ENCODE measurements around the gene TAF1C. TPM values are rescaled to one million over a fixed set of nuclear protein-coding genes. Genes with fewer than 3 reads are reported as not detected.

Gene TAF1C
- total and polyA plus RNA-seq, 10 donors: 31.4 to 133 (median 73.6) TPM

GRCh38 chr16:84159800-84160199, 27.1 kb downstream of the TAF1C start:
- H3K36me3 ChIP-seq: no peaks in the 10 kb centered on the region
- no peaks in the 10 kb centered on the region for H3K4me1 ChIP-seq
- intact Hi-C loops (cut with DNase I; ENCODE audit: low total_unique reads): no loop called here
- peaks cover 0 to 51% (median 9%) of the 10 kb centered on the region in 7 donors for H3K27me3 ChIP-seq (replicated peaks in 1 of 7)
- H3K4me3 ChIP-seq: no peak overlapping the region
- WGBS, 5 donors: 46 to 80% (median 66%) methylated on average over 1 of the region's 1 CpG
- H3K27ac ChIP-seq: no peak overlapping the region
- H3K9me3 ChIP-seq: no peaks in the 10 kb centered on the region
- no peak for DNase-seq
- TF ChIP-seq POLR2AphosphoS5 (IDR thresholded peaks at IDR 0.05): no peak
- TF ChIP-seq POLR2A (IDR thresholded peaks at IDR 0.05): no peak
- TF ChIP-seq CTCF (IDR thresholded peaks at IDR 0.05 in 8 of 11, conservative IDR thresholded peaks at IDR 0.05 in 3 of 11): no peak

GRCh38 chr16:84159007-84159406, 27.9 kb downstream of the TAF1C start:
- Histone ChIP-seq H3K4me3 (no peak overlapping the region), H3K27ac (no peak overlapping the region), H3K4me1 (no peaks in the 10 kb centered on the region), H3K36me3 (no peaks in the 10 kb centered on the region), H3K27me3 (replicated peaks in 1 of 7) (peaks cover 0 to 46% (median 9%) of the 10 kb centered on the region in 7 donors), H3K9me3 (no peaks in the 10 kb centered on the region)
- TF ChIP-seq CTCF (IDR thresholded peaks at IDR 0.05 in 8 of 11, conservative IDR thresholded peaks at IDR 0.05 in 3 of 11) (no peak), POLR2AphosphoS5 (IDR thresholded peaks at IDR 0.05) (no peak), POLR2A (IDR thresholded peaks at IDR 0.05) (no peak)
- intact Hi-C loops (cut with DNase I; ENCODE audit: low total_unique reads): no loop called here
- WGBS, 5 donors: 21 to 43% (median 32%) methylated on average over 9 of the region's 9 CpGs
- peak; percentile 18 for DNase-seq

- TF ChIP-seq POLR2AphosphoS5 (IDR thresholded peaks at IDR 0.05): no peak
- no peak for TF ChIP-seq CTCF (IDR thresholded peaks at IDR 0.05 in 8 of 11, conservative IDR thresholded peaks at IDR 0.05 in 3 of 11)
- no peak for TF ChIP-seq POLR2A (IDR thresholded peaks at IDR 0.05)
Observed at GRCh38 chr16:84156342-84156784, 30.5 kb downstream of the TAF1C start.

GRCh38 chr16:84155771-84156170, 31.1 kb downstream of the TAF1C start:
- H3K27me3 ChIP-seq (replicated peaks in 1 of 7): peaks cover 0 to 36% (median 6%) of the 10 kb centered on the region in 7 donors
- H3K4me1 ChIP-seq: no peaks in the 10 kb centered on the region
- intact Hi-C loops (cut with DNase I; ENCODE audit: low total_unique reads): no loop called here
- WGBS, 5 donors: 74 to 87% (median 75%) methylated on average over 6 of the region's 6 CpGs
- no peak overlapping the region for H3K4me3 ChIP-seq
- peak; percentile 4 for DNase-seq
- no peaks in the 10 kb centered on the region for H3K9me3 ChIP-seq
- TF ChIP-seq POLR2A (IDR thresholded peaks at IDR 0.05) (no peak), POLR2AphosphoS5 (IDR thresholded peaks at IDR 0.05) (no peak), CTCF (IDR thresholded peaks at IDR 0.05 in 8 of 11, conservative IDR thresholded peaks at IDR 0.05 in 3 of 11) (no peak)
- H3K27ac ChIP-seq: no peak overlapping the region
- H3K36me3 ChIP-seq: no peaks in the 10 kb centered on the region

More at GRCh38 chr16:84156342-84156784, 30.5 kb downstream of the TAF1C start:
- no peak for DNase-seq
- Histone ChIP-seq H3K36me3 (no peaks in the 10 kb centered on the region), H3K9me3 (no peaks in the 10 kb centered on the region), H3K4me3 (no peak overlapping the region), H3K4me1 (no peaks in the 10 kb centered on the region), H3K27ac (no peak overlapping the region), H3K27me3 (replicated peaks in 1 of 7) (peaks cover 0 to 42% (median 9%) of the 10 kb centered on the region in 7 donors)
- WGBS, 5 donors: 63 to 73% (median 71%) methylated on average over 5 of the region's 5 CpGs
- intact Hi-C loops (cut with DNase I; ENCODE audit: low total_unique reads): no loop called here
